ENCODE data around the gene PRKG1. TPM values are rescaled to one million over a fixed set of nuclear protein-coding genes. Genes with fewer than 3 reads are reported as not detected.
"Not testable (repeated sequence)": the region's sequence is repeated elsewhere in the genome, so short reads cannot be mapped to it uniquely, and the experiment has no call there.

PRKG1 gene
- total RNA-seq, 1 experiment from 2014 or later, result 16.5 TPM

- TF ChIP-seq SOX15 (CRISPR knock-in tag; IDR thresholded peaks at IDR 0.05) (no peak), GABPB1 (CRISPR knock-in tag; IDR thresholded peaks at IDR 0.05) (no peak), ATF2 (CRISPR knock-in tag; IDR thresholded peaks at IDR 0.05; ENCODE audit: borderline replicate concordance, low read depth) (no peak), ZNF263 (CRISPR knock-in tag; IDR thresholded peaks at IDR 0.05; ENCODE audit: low read depth) (no peak)
Observed at GRCh38 chr10:51270936-51271530, 196.7 kb downstream of the PRKG1 start (continued).

- DNase-seq (ENCODE audit: low spot score); ATAC-seq; H3K27ac Mint-ChIP-seq; H3K27me3 Mint-ChIP-seq (ENCODE audit: low read depth); CTCF ChIA-PET; POLR2A ChIA-PET; H3K4me3 Mint-ChIP-seq: not testable (repeated sequence)
- H3K4me1 Mint-ChIP-seq, result peaks cover 58% of the 10 kb centered on the region
- H3K36me3 Mint-ChIP-seq, result peaks cover 25% of the 10 kb centered on the region
- peaks cover 17% of the 10 kb centered on the region for H3K9me3 Mint-ChIP-seq
Observed at GRCh38 chr10:51272099-51272498, 197.8 kb downstream of the PRKG1 start.

GRCh38 chr10:51272555-51272954, 198.3 kb downstream of the PRKG1 start:
- Mint-ChIP-seq H3K36me3 (peaks cover 29% of the 10 kb centered on the region), H3K4me3 (no peak overlapping the region), H3K4me1 (peaks cover 55% of the 10 kb centered on the region), H3K27ac (no peak overlapping the region), H3K27me3 (ENCODE audit: low read depth) (peaks cover 4% of the 10 kb centered on the region; the same call in 1 of the 2 replicates), H3K9me3 (peaks cover 21% of the 10 kb centered on the region)
- POLR2A ChIA-PET, result no interaction called here
- CTCF ChIA-PET, result no interaction called here
- ATAC-seq, result no peak
- TF ChIP-seq TEAD4 (CRISPR knock-in tag; IDR thresholded peaks at IDR 0.05) (no peak), RORB (CRISPR knock-in tag; IDR thresholded peaks at IDR 0.05) (no peak), ESRRA (CRISPR knock-in tag; IDR thresholded peaks at IDR 0.05; ENCODE audit: borderline replicate concordance) (no peak), NFATC4 (CRISPR knock-in tag; IDR thresholded peaks at IDR 0.05) (no peak), ZNF263 (CRISPR knock-in tag; IDR thresholded peaks at IDR 0.05; ENCODE audit: low read depth) (no peak), SOX15 (CRISPR knock-in tag; IDR thresholded peaks at IDR 0.05) (no peak), ZNF138 (CRISPR knock-in tag; conservative IDR thresholded peaks at IDR 0.05) (no peak), IRF2 (CRISPR knock-in tag; IDR thresholded peaks at IDR 0.05; ENCODE audit: borderline replicate concordance, low read depth) (no peak), NR3C1 (CRISPR knock-in tag; conservative IDR thresholded peaks at IDR 0.05; ENCODE audit: low read depth) (no peak), FOXP4 (CRISPR knock-in tag; IDR thresholded peaks at IDR 0.05) (no peak), ZBTB21 (CRISPR knock-in tag; IDR thresholded peaks at IDR 0.05; ENCODE audit: borderline replicate concordance) (no peak), GTF2I (CRISPR knock-in tag; conservative IDR thresholded peaks at IDR 0.05) (no peak), ATF6 (CRISPR knock-in tag; IDR thresholded peaks at IDR 0.05) (no peak), MAX (CRISPR knock-in tag; IDR thresholded peaks at IDR 0.05) (no peak), E2F1 (CRISPR knock-in tag; IDR thresholded peaks at IDR 0.05) (no peak), CDX4 (CRISPR knock-in tag; IDR thresholded peaks at IDR 0.05; ENCODE audit: borderline replicate concordance) (no peak)
- no peak for DNase-seq (ENCODE audit: low spot score)

All from WTC11 (cell line).